Right lobe of liver (tissue), 6 donors: ENCODE data around the gene APMAP. TPM values are rescaled to one million over a fixed set of nuclear protein-coding genes. Genes with fewer than 3 reads are reported as not detected.

ENCODE experiments used
- ATAC-seq, 4 donors: fragments of 200-7000 bp; cut with Tn5 transposase; one replicate each; pipeline ENCODE4 v1.9.1; 2020; ENCODE audit warnings: mild to moderate bottlenecking in 4 of 4, moderate library complexity in 4 of 4
- DNase-seq, 3 donors: peaks; one replicate each; pipeline ENCODE4 v3.0.0-alpha.2; 2020
- H3K27ac ChIP-seq, 3 donors: fragments of 200-600 bp; one replicate each; pipeline ENCODE4 v1.8.0; 2022
- H3K27me3 ChIP-seq, 2 donors: fragments of 200-600 bp; one replicate each; pipeline ENCODE4 v1.8.0; 2022
- H3K36me3 ChIP-seq, 4 donors: fragments of 200-600 bp; sonication (generic) in 1 of 4; one replicate each; pipeline versions ENCODE4 v1.5.1 to v1.8.0; 2017 to 2022; ENCODE audit warnings: control low read depth in 1 of 4
- H3K4me1 ChIP-seq, 4 donors: fragments of 200-600 bp; sonication (generic) in 1 of 4; one replicate each; pipeline versions ENCODE4 v1.5.1 to v1.8.0; 2017 to 2022; ENCODE audit warnings: control low read depth in 1 of 4
- H3K4me3 ChIP-seq, 3 donors: fragments of 200-600 bp; one replicate each; pipeline ENCODE4 v1.8.0; 2022
- H3K9me3 ChIP-seq, 4 donors: fragments of 200-600 bp; sonication (generic) in 1 of 4; one replicate each; pipeline versions ENCODE4 v1.5.1 to v1.8.0; 2017 to 2022; ENCODE audit warnings: control low read depth in 1 of 4
- CTCF ChIP-seq, 4 donors: fragments of 200-600 bp in 3 of 4; fragments of 450-650 bp in 1 of 4; IDR thresholded peaks; one replicate each; pipeline versions ENCODE4 v1.5.1 to v1.8.0; 2016 to 2022; ENCODE audit warnings: antibody characterized with exemption in 4 of 4, mild to moderate bottlenecking in 2 of 4
- POLR2A ChIP-seq: fragments of 450-650 bp; IDR thresholded peaks from one replicate; pipeline ENCODE4 v1.6.1; 2017; ENCODE audit warnings: antibody characterized with exemption, mild to moderate bottlenecking
- WGBS: methylation state at CpG from one replicate; pipeline ENCODE4 v1.1.6; 2018; ENCODE audit warnings: low coverage, low lambda C conversion rate; ENCODE audit not compliant: insufficient coverage; ENCODE audit errors: missing lambda C conversion rate; 5-methylcytosine and 5-hydroxymethylcytosine counted together
- intact Hi-C, 2 donors: fragments of 100-400 bp; cut with DNase I; formaldehyde crosslinking; loops; one replicate each; pipeline versions ENCODE4 v1.11.2 to v1.14.1; 2022
- total RNA-seq, 6 experiments: library from RNA; depleted of rRNA in 2 of 6; stranded (reverse); fragments of >200 nt in 2 of 6; fragmentation: NEBNext Ultra II Directional in 3 of 6; extraction: Animal tissue kit (Norgen Biotek cat#: 25700) in 3 of 6; gene quantifications; one replicate each; pipeline versions ENCODE4 v1.1.0 to v1.2.4, GENCODE V29; 2016 to 2023
- donor health status: DM: no; HTN: yes; CAD: no.
- donor health status: DM: no; HTN: no; CAD: no.
- donor health status: DM: no; HTN: no; CAD: no.
- donor health status: DM: no; HTN: yes; CAD: no.
- donor health status: DM: no; HTN: yes; CAD: no.

APMAP gene
- total RNA-seq, 6 experiments from 2014 or later = 130 to 210 (median 140) TPM

- ATAC-seq (no peak), DNase-seq (no peak)
- Histone ChIP-seq H3K4me3 (no peak overlapping the region), H3K36me3 (no peaks in the 10 kb centered on the region), H3K4me1 (peaks cover 0 to 38% (median 19%) of the 10 kb centered on the region in 4 donors), H3K9me3 (no peaks in the 10 kb centered on the region), H3K27ac (no peak overlapping the region), H3K27me3 (no peaks in the 10 kb centered on the region)
- intact Hi-C loops = no loop called here
- TF ChIP-seq CTCF (IDR thresholded peaks at IDR 0.05) (no peak), POLR2A (no peak)
- 40% methylated on average over 6 of the region's 7 CpGs for WGBS
Measured at GRCh38 chr20:25036331-25036936, 43.9 kb upstream of the APMAP start.

- WGBS = 57% methylated on average over 3 of the region's 4 CpGs
- Histone ChIP-seq H3K27me3 (no peaks in the 10 kb centered on the region), H3K9me3 (no peaks in the 10 kb centered on the region), H3K36me3 (no peaks in the 10 kb centered on the region), H3K4me3 (no peak overlapping the region), H3K27ac (no peak overlapping the region), H3K4me1 (peaks cover 0 to 34% (median 17%) of the 10 kb centered on the region in 4 donors)
- intact Hi-C loops = no loop called here
- ATAC-seq (no peak), DNase-seq (no peak)
- TF ChIP-seq POLR2A (no peak), CTCF (IDR thresholded peaks at IDR 0.05) (no peak)
Measured at GRCh38 chr20:25035921-25036320, 43.4 kb upstream of the APMAP start.

- H3K27ac ChIP-seq = no peak overlapping the region
- H3K9me3 ChIP-seq = no peaks in the 10 kb centered on the region
- H3K4me3 ChIP-seq = no peak overlapping the region
- no CpG with 5 or more reads among the region's 3 CpGs for WGBS
- intact Hi-C loops = no loop called here
- peaks cover 0 to 15% (median under 1%) of the 10 kb centered on the region in 4 donors for H3K4me1 ChIP-seq
- ATAC-seq (no peak), DNase-seq (no peak)
- TF ChIP-seq POLR2A (no peak), CTCF (IDR thresholded peaks at IDR 0.05) (no peak)
- no peaks in the 10 kb centered on the region for H3K36me3 ChIP-seq
- no peaks in the 10 kb centered on the region for H3K27me3 ChIP-seq
Measured at GRCh38 chr20:25033924-25034300, 41.4 kb upstream of the APMAP start.

- TF ChIP-seq POLR2A (no peak), CTCF (IDR thresholded peaks at IDR 0.05) (no peak)
- no peak overlapping the region for H3K27ac ChIP-seq
- no peak for ATAC-seq
- intact Hi-C loops = no loop called here
- DNase-seq = no peak
- no peaks in the 10 kb centered on the region for H3K36me3 ChIP-seq
- peaks cover 0 to 10% (median 0%) of the 10 kb centered on the region in 4 donors for H3K4me1 ChIP-seq
- H3K9me3 ChIP-seq = no peaks in the 10 kb centered on the region
- no peak overlapping the region for H3K4me3 ChIP-seq
- no peaks in the 10 kb centered on the region for H3K27me3 ChIP-seq
- WGBS = 63% methylated on average over 6 of the region's 6 CpGs
Measured at GRCh38 chr20:25033265-25033923, 40.8 kb upstream of the APMAP start.
